NCI-H2227 (cell line): ENCODE data around the gene OR52E6.
A peak's percentile ranks its signal among the peaks of the same experiment; 100 is the strongest.

Source experiments
- DNase-seq: peaks from one replicate; lab custom pipeline; 2025; ENCODE audit not compliant: unreplicated experiment; lab: John Stamatoyannopoulos, UW

The OR52E6 gene

GRCh38 chr11:5841797-5842196 lies at the start of gene OR52E6:
Gene OR52E6 (minus strand): TSS chr11:5841897. CDS start chr11:5841897, 0 bp downstream.
- no peak for DNase-seq

DNA sequence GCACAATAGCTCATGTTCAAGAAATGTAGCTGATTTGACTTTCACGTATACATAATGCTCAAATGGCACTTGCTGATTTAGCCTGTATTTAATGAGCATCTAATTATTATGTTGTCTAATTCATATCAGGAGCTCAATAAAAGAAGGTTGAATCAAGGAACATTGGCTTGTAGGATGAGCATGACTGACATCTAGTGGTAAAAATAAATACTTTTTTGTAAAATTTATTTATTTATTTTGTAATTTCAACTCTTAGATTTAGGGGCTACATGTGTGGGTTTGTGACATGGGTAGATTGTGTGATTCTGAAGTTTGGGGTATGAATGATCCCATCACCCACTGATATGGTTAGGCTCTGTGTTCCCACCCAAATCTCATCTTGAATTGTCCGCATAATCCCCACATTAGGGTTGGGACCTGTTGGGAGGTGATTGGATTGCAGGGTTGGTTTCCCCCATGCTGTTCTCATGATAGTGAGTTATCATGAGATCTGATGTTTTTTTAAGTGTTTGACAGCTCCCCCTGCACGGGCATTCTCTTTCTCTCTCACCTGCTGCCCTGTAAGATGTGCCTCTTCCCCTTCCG lies 49.6 kb upstream of the OR52E6 start:
- peak; percentile 6 for DNase-seq

DNA sequence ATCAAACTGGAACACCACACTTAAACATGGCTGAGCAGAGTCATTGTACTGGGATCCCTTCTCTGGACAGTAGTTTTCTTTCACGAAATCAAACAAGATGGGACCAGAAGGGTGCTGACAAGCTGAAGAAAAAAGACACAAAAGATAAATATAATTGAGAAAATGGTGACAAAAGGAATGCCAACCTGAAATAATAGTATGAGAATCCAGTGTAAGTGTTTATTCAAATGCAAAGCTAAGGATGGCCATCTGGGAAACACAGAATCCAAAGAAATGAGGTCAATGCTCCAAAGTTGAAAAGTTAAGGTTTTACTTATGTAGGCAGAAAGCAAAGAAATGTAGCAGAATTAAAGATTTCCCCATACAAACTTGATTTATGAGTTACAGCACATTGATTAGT lies 46.0 kb upstream of the OR52E6 start:
- no peak for DNase-seq

GRCh38 chr11:5887172-5887571 lies 45.5 kb upstream of the OR52E6 start:
- DNase-seq = no peak

GRCh38 chr11:5881756-5882155 lies 40.1 kb upstream of the OR52E6 start:
- no peak for DNase-seq

GRCh38 chr11:5880329-5880728 lies 38.6 kb upstream of the OR52E6 start, which contains the start of gene OR52E4:
Gene OR52E4 (plus strand): TSS chr11:5880629. CDS start chr11:5884293, 3,664 bp downstream.
- no peak for DNase-seq

DNA sequence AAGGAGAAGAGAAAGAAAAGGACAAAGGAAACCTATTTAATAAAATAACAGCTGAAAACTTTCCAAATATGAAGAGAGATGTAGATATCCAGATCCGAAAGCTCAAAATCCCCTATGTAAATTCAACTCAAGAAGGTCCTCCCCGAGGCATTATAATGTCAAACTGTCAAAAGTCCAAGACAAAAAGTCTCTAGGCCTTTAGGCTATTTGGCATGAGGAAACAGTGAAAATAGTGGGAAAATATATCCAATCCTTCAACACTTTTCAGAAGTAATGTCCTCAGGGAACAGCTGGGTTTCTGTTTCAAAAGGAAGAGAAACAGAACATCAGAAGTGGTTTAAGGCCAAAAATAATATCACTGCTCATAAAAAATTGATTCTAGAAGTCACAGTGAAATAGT lies 36.9 kb upstream of the OR52E6 start:
- DNase-seq = no peak

- DNase-seq = no peak
These were observed 24.1 kb upstream of the OR52E6 start for GRCh38 chr11:5865826-5866225.

- no peak for DNase-seq
These were observed 15.9 kb upstream of the OR52E6 start, which contains the start of gene OR52E8 for GRCh38 chr11:5857590-5857989. Gene OR52E8 (minus strand): TSS chr11:5857690. CDS start chr11:5857690, 0 bp downstream.

- DNase-seq = no peak
These were observed 9.3 kb upstream of the OR52E6 start for GRCh38 chr11:5851002-5851401.

DNA sequence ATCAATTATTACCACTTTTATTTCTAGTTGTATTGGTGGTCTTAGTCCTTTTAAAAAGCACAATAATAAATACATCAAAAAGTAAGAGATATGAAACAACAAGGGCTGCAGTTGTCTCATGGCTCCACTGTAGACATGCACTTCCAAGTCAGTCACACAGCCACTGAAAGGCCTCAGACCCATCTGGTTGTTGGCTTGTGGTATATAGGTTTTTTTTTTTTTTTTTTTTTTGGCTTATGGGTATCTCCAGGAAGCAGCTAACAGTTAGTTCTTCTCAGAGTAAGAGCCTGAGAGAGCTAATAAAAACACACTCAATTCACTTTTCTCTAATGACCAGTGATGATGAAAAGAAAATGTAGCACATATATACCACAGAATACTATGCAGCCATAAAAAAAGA lies 6.0 kb upstream of the OR52E6 start:
- DNase-seq = no peak

DNA sequence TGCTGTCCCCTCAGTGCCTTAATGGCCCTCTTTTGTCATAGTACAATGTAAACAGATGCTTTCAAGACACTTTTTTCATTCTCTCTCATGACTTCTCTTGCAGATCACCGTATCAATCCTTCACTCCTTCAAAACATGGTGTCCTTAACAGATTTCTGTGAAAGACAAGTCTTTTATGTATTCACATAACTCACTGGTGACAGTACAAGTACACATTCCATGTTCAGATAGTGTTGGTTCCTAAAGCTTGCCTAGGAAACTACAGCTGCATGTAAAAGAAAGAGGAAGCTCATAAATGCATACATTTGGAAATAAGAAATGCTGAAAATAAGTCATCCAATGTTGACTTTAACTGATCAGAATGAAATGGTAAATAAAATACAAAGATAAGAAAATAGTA lies 5.0 kb upstream of the OR52E6 start:
- DNase-seq = no peak

GRCh38 chr11:5837695-5838094 lies 4.0 kb downstream of the OR52E6 start:
- no peak for DNase-seq

GRCh38 chr11:5833446-5833845 lies 8.3 kb downstream of the OR52E6 start:
- DNase-seq = no peak

GRCh38 chr11:5831196-5831829 lies 10.4 kb downstream of the OR52E6 start:
- no peak for DNase-seq

DNA sequence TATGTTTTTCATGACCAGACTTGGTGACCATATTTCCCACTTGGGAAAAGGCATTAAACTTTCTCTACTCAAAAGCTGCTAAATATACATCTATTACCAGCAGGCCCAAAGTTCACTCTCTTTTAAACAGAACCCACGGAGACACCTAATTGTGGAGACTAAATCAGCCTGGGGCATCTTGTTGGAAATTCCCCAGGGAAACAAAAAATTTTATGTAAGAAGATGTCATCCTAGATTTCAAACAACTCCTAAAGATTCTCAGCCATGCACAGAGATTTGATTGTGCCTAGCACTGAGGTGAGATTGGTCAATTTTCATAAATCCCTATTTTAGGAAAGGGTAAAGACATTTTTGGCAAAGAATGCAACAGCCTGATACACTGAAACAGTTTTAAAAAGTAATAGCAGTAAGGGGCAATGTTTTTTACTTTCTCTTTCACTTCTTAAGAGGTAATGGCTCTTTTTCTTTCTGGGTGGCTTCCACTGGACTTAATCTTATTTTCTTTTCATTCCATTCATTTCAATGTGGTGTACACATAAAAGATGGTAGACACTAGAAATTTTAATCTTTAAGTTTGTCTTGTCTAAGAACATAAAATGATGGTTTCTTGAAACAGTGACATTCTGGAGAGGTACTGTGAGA lies 23.3 kb downstream of the OR52E6 start:
- DNase-seq = no peak

DNA sequence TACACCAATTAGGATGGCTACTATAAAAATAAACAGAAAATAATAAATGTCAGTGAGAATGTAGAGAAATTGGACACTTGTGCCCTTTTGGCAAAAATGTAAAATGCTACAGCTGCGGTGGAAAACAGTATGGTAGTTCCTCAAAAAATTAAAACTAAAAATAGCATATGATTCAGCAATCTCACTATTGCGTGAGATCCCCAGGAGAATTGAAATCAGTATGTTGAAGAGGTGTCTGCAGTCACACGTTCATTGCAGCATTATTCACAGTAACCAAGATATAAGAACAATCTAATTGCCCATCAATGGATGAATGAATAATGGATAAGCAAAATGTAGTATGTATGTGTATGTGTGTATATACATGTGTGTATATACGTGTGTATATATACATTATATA lies 26.2 kb downstream of the OR52E6 start:
- no peak for DNase-seq

GRCh38 chr11:5809905-5810795 lies 31.5 kb downstream of the OR52E6 start:
- no peak for DNase-seq

DNA sequence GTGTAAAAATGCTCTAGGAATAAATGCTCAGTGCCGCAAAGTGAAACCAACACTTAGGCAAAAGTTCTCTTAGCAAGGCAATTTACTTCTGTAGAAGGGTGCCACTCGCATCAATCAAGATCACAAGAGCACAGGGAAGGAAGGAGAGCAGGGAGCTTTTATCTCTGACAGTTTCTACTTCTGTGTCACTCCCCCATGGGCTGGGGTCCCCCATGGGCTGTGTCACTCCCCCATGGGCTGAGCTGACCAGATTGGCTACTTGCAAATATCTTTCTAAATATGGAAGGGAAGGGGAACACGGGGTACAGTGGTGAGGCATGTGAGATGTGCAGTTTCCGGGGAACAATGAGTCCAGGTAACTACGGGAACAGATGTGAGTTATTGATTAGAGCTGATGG lies 32.6 kb downstream of the OR52E6 start:
- no peak for DNase-seq

- peak; percentile 79 for DNase-seq
These were observed 33.1 kb downstream of the OR52E6 start, which contains the start of gene OR52N2 for GRCh38 chr11:5808500-5809121. Gene OR52N2 (plus strand): TSS chr11:5808924. CDS start chr11:5820336, 11,412 bp downstream.

DNA sequence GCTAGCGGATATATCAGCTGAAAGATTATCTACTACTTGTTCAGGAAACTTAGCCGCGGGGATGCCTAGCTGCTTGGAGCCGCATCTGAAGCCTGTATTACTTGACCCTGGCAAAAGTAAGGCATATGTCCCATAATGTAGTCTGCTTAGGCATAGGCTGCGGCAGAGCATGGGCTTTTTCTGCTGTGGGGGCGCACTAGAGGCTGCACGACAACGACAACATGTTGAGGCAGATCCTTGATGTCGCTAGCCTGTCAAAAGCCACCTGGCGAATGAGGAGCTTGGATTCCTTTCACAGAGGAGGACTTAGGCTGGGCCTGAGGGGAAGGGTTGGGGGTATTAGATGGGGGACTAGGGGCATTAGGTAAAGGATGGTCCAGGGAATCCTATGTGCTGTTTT lies 34.1 kb downstream of the OR52E6 start:
- no peak for DNase-seq
